ENCODE data around the gene STAC3. TPM values are rescaled to one million over a fixed set of nuclear protein-coding genes. Genes with fewer than 3 reads are reported as not detected.

The STAC3 gene
- total and polyA plus RNA-seq, 8 donors, result 2.9 to 5.1 (median 3.4) TPM

- Histone ChIP-seq H3K9me3 (no peaks in the 10 kb centered on the region), H3K4me1 (peaks cover 0 to 37% of the 10 kb centered on the region in 2 donors), H3K27ac (no peak overlapping the region), H3K4me3 (peak overlapping the region in 1 of 2 donors; percentile 1), H3K27me3 (peaks cover 68 to 77% of the 10 kb centered on the region in 2 donors), H3K36me3 (no peaks in the 10 kb centered on the region)
- peak; percentile 61 to 85 for TF ChIP-seq CTCF (IDR thresholded peaks at IDR 0.05)
- intact Hi-C loops (cut with DNase I), result no loop called here
- DNase-seq (peak in 1 of 4 donors; percentile 96), ATAC-seq (peak; percentile 70)
Measured at GRCh38 chr12:57224973-57225679, 25.9 kb downstream of the STAC3 start.

GRCh38 chr12:57224278-57224972 is 26.6 kb downstream of the STAC3 start:
- ATAC-seq, result no peak
- Histone ChIP-seq H3K4me3 (no peak overlapping the region), H3K9me3 (no peaks in the 10 kb centered on the region), H3K4me1 (peaks cover 0 to 31% of the 10 kb centered on the region in 2 donors), H3K27me3 (peaks cover 75 to 84% of the 10 kb centered on the region in 2 donors), H3K27ac (no peak overlapping the region), H3K36me3 (no peaks in the 10 kb centered on the region)
- intact Hi-C loops (cut with DNase I), result no loop called here
- peak in 1 of 4 donors; percentile 31 for DNase-seq
- TF ChIP-seq CTCF (IDR thresholded peaks at IDR 0.05), result no peak

GRCh38 chr12:57223191-57224165 is 27.5 kb downstream of the STAC3 start:
- intact Hi-C loops (cut with DNase I), result no loop called here
- peak in 1 of 4 donors; percentile 13 for DNase-seq
- no peak for ATAC-seq

More at GRCh38 chr12:57223191-57224165, 27.5 kb downstream of the STAC3 start:
- TF ChIP-seq CTCF (IDR thresholded peaks at IDR 0.05), result no peak
- Histone ChIP-seq H3K9me3 (no peaks in the 10 kb centered on the region), H3K27ac (no peak overlapping the region), H3K4me3 (no peak overlapping the region), H3K27me3 (peaks cover 83 to 93% of the 10 kb centered on the region in 2 donors), H3K36me3 (no peaks in the 10 kb centered on the region), H3K4me1 (peaks cover 0 to 23% of the 10 kb centered on the region in 2 donors)

Measured in left lung (tissue), 10 donors.